GM18907 (cell line): ENCODE results near the gene TTYH3.

Experiments
- ATAC-seq: cut with Tn5 transposase; IDR thresholded peaks from one replicate; pipeline ENCODE4 v1.9.1; 2021; ENCODE audit warnings: mild to moderate bottlenecking, moderate library complexity; ENCODE audit not compliant: unreplicated experiment

TTYH3 gene

DNA sequence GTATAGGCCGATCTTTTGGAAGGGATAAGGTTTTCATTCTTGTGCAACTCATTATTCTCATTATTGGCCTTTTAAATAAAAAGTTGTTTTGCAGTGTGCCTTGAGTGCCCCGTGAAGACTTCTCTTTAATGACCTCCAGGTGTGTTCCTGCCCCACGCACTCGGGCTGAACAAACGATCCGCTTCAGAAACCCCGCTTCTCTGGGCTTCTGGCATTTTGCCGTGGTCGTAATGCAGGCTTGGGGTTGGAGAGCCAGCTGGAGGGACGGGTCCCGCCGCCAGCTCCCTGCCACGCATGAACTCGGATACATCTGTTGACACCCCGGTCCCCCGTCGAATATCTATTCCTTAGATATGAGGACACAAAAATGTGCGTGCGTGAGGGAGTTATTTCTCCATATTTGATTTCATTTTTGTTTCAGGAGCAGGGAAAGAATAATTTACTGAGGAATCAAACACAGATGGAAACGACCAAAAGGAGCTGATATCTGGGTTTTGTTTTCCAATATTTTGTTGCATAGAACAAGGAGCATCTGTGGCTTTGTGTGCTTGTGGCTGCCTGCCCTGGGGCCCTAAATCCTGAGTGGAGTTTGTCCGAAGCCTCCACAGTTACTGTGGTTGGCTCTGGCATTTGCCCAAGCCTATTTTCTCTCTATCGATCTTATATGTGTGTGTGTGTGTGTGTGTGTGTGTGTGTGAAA lies 17.0 kb upstream of the TTYH3 start:
- ATAC-seq = no peak

GRCh38 chr7:2616387-2617324 lies 15.1 kb upstream of the TTYH3 start:
- ATAC-seq = no peak

GRCh38 chr7:2617325-2617905 lies 14.4 kb upstream of the TTYH3 start:
- ATAC-seq = no peak

DNA sequence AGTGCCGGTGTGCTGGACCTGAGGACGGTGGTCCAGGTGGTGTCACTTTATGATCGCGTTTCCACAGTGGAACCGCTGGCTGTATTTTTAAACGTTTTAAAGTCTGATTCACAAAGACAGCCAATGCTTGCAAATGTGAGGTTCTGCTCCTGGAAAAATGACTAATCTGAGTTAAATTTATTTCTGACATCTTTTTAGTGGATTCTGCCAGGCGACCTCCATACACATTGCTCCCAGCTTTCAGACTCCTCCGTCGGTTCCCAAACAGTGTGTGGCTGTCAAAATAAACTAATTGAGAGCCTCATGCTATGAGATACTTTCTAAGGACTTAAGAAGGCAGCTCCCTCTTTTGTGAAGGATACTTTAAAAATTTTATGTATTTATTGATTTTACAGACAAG lies 12.7 kb upstream of the TTYH3 start:
- no peak for ATAC-seq

DNA sequence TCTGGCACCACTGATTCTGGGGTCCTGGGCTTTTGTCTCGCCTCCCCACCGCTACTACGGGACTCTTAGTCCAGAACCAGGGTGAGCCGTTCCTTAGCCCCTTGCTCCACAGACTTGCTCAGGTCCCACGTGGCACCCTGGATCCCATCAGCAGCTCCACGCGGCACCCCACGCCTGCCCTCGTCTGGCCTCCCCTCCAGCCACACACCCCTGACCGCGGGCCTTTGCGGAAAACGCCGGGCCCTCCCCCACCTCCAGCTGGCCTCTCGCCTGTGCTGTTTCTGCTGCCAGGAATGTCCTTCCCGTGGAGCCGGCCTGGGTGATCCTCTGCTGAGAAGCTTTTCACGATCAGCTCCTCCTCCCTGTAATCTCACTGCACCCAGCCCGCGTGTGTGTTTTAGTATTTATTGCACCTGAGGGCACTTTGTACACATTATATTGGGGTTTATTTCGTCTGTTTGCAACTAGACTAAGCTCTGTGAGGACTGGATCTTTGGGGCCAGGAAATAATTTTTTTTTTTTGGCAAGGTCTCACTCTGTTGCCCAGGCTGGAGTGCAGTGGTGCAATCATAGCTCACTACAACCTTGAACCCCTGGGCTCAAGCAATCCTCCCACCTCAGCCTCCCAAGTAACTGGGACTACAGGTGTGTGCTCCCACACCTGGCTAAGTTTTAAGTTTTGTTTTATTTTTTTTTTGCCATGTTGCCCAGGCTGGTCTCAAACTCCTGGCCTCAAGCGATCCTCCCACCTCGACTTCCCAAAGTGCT lies 10.5 kb upstream of the TTYH3 start:
- no peak for ATAC-seq

GRCh38 chr7:2621948-2622640 lies 9.7 kb upstream of the TTYH3 start:
- no peak for ATAC-seq

- no peak for ATAC-seq
Observed at GRCh38 chr7:2622869-2623697, 8.7 kb upstream of the TTYH3 start.

DNA sequence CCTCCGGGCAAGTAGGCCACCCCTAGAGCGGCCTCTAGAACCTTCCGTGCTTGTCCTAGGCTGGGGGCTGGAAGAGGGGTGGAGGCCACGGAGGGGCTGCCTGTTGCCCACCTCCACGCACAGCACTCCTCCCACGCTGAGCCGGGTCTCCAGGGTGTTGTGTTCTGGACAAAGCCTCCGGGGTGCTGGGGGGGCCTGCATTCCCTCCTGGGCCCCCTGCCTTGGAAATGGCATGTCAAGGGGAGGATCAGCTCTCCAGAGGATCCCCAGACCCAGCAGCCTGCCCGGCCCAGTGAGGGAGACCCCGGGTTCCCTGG lies 8.1 kb upstream of the TTYH3 start:
- no peak for ATAC-seq

GRCh38 chr7:2624293-2624886 lies 7.4 kb upstream of the TTYH3 start:
- no peak for ATAC-seq

GRCh38 chr7:2626498-2627117 lies 5.2 kb upstream of the TTYH3 start:
- no peak for ATAC-seq

GRCh38 chr7:2627258-2628129 lies 4.3 kb upstream of the TTYH3 start:
- no peak for ATAC-seq

DNA sequence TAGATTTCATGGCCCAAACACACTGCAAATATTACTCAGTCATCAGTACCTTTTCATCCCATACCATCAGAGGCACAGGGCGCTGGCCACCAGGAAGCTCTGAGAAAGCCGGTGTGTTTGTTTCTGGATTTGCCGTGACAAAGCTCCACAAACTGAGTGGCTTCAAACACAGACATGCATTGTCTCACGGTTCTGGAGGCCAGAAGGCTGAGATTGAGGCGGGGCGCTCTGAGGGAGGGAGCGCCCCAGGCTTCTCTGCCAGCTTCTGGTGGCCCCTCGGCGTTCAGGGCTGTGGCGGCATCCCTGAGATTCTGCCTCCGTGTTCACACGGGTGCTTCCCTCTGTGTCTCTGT lies 3.7 kb upstream of the TTYH3 start:
- ATAC-seq = no peak

- no peak for ATAC-seq
Observed at GRCh38 chr7:2628891-2629290, 2.9 kb upstream of the TTYH3 start.

GRCh38 chr7:2629746-2630681 lies 1.8 kb upstream of the TTYH3 start:
- ATAC-seq = no peak

GRCh38 chr7:2632733-2633537 lies 1.1 kb downstream of the TTYH3 start:
- peak; percentile 31 for ATAC-seq
